SK-N-MC (cell line): ENCODE data around the gene FBXL17.

ENCODE experiments used
- DNase-seq: peaks from one replicate; pipeline ENCODE4 v3.0.0-alpha.2; 2011; ENCODE audit warnings: low read depth, low spot score
- H3K27ac ChIP-seq: fragments of 200-600 bp; sonication (generic); 2 replicates; pipeline ENCODE4 v1.5.1; 2016; ENCODE audit warnings: mixed run types
- H3K36me3 ChIP-seq: fragments of 200-600 bp; sonication (generic); 2 replicates; pipeline ENCODE4 v1.6.1; 2017; ENCODE audit warnings: antibody characterized with exemption, low read length, mixed read lengths; ENCODE audit not compliant: insufficient read depth
- H3K4me3 ChIP-seq: fragments of 200-600 bp; sonication (generic); 2 replicates; pipeline ENCODE4 v1.5.1; 2016
- H3K9ac ChIP-seq: fragments of 200-600 bp; sonication (generic); 2 replicates; pipeline ENCODE4 v1.8.0; 2017; ENCODE audit warnings: mixed run types, mixed read lengths; ENCODE audit not compliant: insufficient read length
- H3K9me3 ChIP-seq: fragments of 200-600 bp; sonication (generic); 2 replicates; pipeline ENCODE4 v1.6.1; 2017; ENCODE audit warnings: low read depth, mild to moderate bottlenecking, antibody characterized with exemption, low read length, moderate library complexity, mixed read lengths
- EZH2 ChIP-seq: fragments of 200-600 bp; sonication (generic); IDR thresholded peaks from one replicate; pipeline ENCODE4 v1.6.1; 2017; ENCODE audit warnings: antibody characterized with exemption
- FOXP2 ChIP-seq: optimal IDR thresholded peaks from 2 replicates; pipeline ENCODE3; 2011; ENCODE audit warnings: mild to moderate bottlenecking, moderate library complexity; ENCODE audit not compliant: insufficient read depth; ENCODE audit errors: extremely low read length, control extremely low read depth
- POLR2AphosphoS5 ChIP-seq: IDR thresholded peaks from 2 replicates; pipeline ENCODE4 v1.6.1; 2012; ENCODE audit warnings: mild to moderate bottlenecking, low read depth, low read length, borderline replicate concordance

FBXL17 gene

DNA sequence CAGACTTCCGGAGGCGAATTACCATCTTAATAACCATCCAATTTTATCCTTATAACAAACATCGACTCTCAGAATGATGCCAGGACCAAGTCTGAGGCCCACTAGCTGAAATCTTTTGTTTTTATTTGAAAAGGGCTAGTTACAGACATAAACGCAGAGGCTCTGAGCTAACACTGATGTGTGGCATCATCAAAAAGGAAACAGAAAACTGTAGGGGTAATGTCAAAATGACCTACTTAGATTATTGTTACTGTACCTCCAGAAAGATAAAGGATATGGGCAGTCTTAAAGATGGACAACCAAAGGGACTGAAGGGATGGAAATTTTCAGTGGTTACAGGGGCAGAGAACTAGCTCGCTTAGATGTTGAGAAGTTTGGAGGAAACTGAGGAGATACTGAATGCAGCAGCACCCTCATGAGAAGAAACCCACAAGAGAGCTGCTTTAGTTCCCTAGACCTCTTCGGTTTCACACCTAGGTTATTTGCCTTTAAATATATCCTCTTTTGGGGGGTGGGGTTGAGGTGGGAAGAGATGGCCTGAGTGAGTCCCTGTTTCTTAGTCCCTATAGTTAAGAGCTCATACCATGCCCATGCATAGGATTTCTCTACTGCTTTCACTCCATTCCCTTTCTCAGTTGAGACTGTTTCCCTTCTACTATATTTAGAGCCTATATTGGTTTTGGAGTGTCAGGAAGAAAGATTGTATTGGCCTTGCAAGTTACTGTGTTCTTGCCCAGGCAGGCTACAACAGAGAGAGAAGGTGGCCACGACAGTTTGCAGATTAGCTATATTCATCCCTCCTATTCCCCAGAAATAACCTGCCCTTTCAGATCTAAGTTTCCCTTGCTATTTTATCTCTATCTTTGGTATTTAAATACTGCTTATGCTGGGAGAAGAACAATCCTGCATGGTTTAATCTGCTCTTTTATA is 390.8 kb downstream of the FBXL17 start:
- Histone ChIP-seq H3K36me3 (no peaks in the 10 kb centered on the region), H3K27ac (no peak overlapping the region), H3K9ac (no peak overlapping the region), H3K4me3 (no peak overlapping the region), H3K9me3 (no peaks in the 10 kb centered on the region)
- TF ChIP-seq POLR2AphosphoS5 (no peak), FOXP2 (no peak), EZH2 (no peak)
- DNase-seq: no peak

DNA sequence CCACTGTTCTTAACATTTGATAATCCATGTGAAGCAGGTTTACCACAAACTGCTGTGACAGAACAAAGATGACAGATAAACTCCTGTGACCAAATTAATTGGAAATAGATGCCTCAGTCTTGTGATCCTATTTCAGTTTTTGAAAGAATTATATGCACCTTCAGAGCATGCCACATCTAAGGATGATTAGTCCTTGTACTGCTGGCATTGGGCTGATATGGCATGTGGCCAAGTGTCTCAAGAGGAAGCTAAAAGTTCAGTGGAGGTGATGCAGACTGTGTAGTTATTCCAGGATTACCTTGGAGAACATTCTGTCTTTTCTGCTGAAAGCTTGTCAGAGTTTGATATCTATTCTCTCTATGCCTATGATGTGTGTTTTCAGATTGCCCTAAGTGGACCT is 396.8 kb downstream of the FBXL17 start:
- H3K9me3 ChIP-seq: no peaks in the 10 kb centered on the region
- DNase-seq: no peak
- no peak overlapping the region for H3K4me3 ChIP-seq
- H3K36me3 ChIP-seq: no peaks in the 10 kb centered on the region
- no peak overlapping the region for H3K9ac ChIP-seq
- TF ChIP-seq POLR2AphosphoS5 (no peak), EZH2 (no peak), FOXP2 (no peak)
- H3K27ac ChIP-seq: no peak overlapping the region

DNA sequence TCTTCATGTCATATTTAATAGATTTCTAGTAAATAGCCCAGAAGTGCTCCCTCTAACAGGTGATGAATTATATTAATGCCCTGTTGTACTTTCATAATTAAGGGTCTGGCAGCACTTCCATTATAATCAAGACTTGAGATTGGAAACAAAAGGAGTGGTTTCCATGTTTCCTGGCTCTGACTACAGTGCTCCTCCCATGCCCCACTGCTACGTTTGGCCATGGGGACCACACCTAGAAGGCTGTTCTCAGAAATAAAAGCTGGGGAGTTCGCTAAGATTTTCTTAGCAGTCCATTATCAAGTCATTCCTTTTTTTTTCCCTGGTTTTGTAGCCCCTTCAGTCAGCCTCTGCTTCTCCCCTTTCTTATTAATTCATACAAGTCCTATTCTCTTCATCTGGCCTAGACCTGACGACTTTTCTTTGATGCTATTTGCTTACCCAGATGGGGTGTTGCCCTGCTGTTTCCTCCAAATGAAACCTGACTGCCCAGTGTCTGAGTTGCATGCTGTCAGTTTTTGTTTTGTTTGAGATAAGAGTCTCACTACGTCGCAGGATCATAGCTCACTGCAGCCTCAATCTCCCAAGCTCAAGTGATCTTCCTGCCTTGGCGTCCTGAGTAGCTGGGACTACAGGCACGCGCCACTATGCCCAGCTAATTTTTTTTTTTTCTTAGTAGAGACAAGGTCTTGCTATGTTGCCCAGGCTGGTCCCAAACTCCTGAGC is 399.0 kb downstream of the FBXL17 start:
- no peaks in the 10 kb centered on the region for H3K36me3 ChIP-seq
- no peak overlapping the region for H3K9ac ChIP-seq
- no peak for TF ChIP-seq EZH2
- H3K4me3 ChIP-seq: no peak overlapping the region
- no peak overlapping the region for H3K27ac ChIP-seq
- DNase-seq: no peak
- H3K9me3 ChIP-seq: no peaks in the 10 kb centered on the region

DNA sequence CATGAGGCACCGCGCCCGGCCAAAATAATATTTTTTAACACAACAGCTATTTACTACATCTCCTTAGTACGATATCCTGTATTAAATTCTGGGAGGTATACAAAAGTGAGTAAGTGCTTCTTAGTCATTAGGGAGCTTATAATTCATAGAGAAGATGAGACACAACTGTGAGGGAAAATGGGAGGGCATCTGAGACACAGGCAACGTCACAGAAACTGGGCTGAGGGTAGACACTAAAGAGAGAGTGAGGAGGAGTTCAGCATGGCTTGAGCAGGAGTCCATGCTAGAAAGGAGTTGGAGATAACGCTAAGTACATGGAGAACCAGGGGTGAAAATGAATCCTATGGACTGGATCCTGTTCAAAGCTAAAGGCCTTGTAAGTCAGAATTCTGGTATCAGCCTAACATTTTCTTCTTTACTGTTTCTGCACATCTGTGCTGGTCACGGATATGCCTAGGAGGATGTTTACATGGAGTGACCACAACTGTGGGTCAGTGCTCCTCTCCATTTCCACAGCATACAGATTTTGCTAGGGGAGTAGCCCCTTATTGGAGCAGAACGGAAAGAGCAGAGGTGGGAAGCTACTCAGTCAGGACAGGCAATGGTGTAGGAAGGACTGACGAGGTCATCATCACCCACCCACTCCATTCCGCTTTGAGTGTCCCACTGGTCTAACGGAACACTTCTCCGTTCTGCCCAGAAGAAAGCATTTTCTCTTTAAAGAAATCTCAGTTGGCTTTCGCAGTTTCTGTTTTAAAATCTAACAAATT is 400.8 kb downstream of the FBXL17 start:
- no peak overlapping the region for H3K9ac ChIP-seq
- no peaks in the 10 kb centered on the region for H3K9me3 ChIP-seq
- H3K27ac ChIP-seq: no peak overlapping the region
- no peak overlapping the region for H3K4me3 ChIP-seq
- no peak for DNase-seq
- no peaks in the 10 kb centered on the region for H3K36me3 ChIP-seq
- TF ChIP-seq FOXP2 (no peak), POLR2AphosphoS5 (no peak), EZH2 (no peak)

DNA sequence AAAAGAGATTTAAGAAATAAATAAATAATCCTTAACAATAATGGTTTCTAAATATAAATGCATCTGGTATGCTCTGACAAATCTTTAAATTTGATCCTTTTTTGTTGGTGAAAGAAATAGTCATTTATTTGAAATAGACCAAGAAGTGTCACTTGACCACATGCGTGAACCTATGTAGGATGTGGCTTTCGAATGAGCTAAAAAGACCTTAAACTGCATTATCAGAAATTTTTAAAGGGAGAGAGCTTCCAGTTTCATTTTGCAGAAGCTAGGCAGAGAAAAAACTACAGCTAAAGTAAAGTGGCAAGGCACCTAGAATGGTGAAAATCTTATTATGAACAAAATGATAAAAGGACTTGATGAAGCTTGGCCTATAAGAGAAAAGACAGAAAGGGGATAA is 402.0 kb downstream of the FBXL17 start:
- no peaks in the 10 kb centered on the region for H3K9me3 ChIP-seq
- DNase-seq: no peak

DNA sequence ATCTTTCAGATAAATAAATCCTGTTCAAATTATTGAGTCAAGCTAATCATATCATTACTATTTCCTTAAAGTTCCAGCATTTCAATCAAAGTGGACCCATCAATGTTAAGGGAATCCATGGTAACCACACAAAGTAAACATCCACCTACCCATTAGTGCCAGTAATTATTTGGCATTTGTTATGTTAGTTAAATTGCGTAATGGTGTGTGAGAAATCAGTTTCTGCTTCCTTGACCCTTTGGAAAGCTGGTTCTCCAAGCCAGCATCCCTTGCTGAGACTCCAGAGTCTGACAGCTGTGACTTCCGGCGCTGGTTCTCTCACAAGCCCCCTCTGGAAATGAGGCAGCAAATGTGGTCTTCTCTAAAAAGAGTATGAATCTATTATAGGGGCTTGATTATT is 402.6 kb downstream of the FBXL17 start:
- H3K9me3 ChIP-seq: no peaks in the 10 kb centered on the region
- no peak overlapping the region for H3K27ac ChIP-seq
- no peak for TF ChIP-seq EZH2
- no peak for TF ChIP-seq FOXP2
- TF ChIP-seq POLR2AphosphoS5: no peak
- H3K9ac ChIP-seq: no peak overlapping the region
- no peak for DNase-seq
- H3K4me3 ChIP-seq: no peak overlapping the region
- H3K36me3 ChIP-seq: no peaks in the 10 kb centered on the region

More for the DNA sequence above, 402.0 kb downstream of the FBXL17 start:
- no peak for TF ChIP-seq FOXP2
- no peak for TF ChIP-seq EZH2
- TF ChIP-seq POLR2AphosphoS5: no peak
- Histone ChIP-seq H3K36me3 (no peaks in the 10 kb centered on the region), H3K9ac (no peak overlapping the region), H3K27ac (no peak overlapping the region), H3K4me3 (no peak overlapping the region)

DNA sequence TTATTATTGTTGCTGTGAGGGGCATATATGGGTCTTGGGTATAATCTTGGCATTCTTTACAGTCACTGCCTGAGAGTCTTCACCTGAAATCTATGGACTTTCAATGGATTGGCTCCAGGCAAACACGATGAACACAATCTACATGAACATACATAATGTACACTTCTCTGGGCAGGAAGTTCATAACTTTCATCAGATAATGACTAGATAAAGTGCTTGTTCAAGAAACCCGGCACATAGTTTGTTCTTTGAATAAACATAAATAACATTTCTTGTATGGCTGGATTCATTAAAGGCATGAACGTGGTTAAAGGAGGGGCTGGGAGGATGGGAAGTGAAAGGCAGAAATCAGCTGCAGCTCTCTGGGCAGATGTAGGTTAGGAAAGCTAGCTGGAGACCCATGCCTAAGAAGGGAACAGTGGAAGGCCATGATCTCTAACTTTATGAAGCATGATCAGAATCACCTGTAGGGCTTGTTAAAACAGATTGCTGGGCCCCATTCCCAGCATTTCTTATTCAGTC is 404.3 kb downstream of the FBXL17 start:
- Histone ChIP-seq H3K9ac (no peak overlapping the region), H3K4me3 (no peak overlapping the region), H3K36me3 (no peaks in the 10 kb centered on the region), H3K9me3 (no peaks in the 10 kb centered on the region), H3K27ac (no peak overlapping the region)
- no peak for DNase-seq
- TF ChIP-seq EZH2 (no peak), FOXP2 (no peak), POLR2AphosphoS5 (no peak)

DNA sequence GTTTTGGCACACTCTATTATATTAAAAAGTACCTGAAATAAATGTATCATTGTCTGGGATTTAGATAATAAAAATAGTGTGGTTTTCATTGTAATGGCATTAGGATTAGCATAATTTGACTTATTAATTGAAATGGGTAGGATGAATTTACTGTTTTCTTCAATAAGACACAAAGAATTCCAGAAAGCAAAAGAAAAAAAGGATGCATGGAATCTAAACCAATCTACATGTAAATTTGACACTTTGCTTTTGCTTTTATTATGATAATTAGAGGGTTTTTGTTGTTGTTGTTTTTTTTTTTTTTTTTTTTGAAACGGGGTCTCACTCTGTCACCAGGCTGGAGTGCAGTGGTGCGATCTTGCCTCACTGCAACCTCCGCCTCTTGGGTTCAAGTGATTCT is 406.3 kb downstream of the FBXL17 start:
- TF ChIP-seq FOXP2 (no peak), POLR2AphosphoS5 (no peak), EZH2 (no peak)
- no peak overlapping the region for H3K4me3 ChIP-seq

More for the DNA sequence above, 406.3 kb downstream of the FBXL17 start:
- no peak overlapping the region for H3K27ac ChIP-seq
- H3K9me3 ChIP-seq: no peaks in the 10 kb centered on the region
- no peak for DNase-seq
- H3K36me3 ChIP-seq: no peaks in the 10 kb centered on the region
- no peak overlapping the region for H3K9ac ChIP-seq
